ENCODE data around the gene LIPT2. TPM values are rescaled to one million over a fixed set of nuclear protein-coding genes. Genes with fewer than 3 reads are reported as not detected.

Gene LIPT2
- total RNA-seq, 4 donors from 2014 or later = 2.2 to 4.7 (median 3.4) TPM

- ATAC-seq (ENCODE audit: low FRiP score) = peak; percentile 64
- TF ChIP-seq CTCF (IDR thresholded peaks at IDR 0.05) = no peak
- DNase-seq (ENCODE audit: low spot score) = peak; percentile 45
Measured at GRCh38 chr11:74466916-74467885, 26.3 kb downstream of the LIPT2 start, which contains the start of gene KCNE3. KCNE3 (minus strand) TSS chr11:74467549; CDS start chr11:74457563, 9,986 bp downstream.

GRCh38 chr11:74465291-74465708, 28.2 kb downstream of the LIPT2 start:
- DNase-seq (ENCODE audit: low spot score) (no peak), ATAC-seq (ENCODE audit: low FRiP score) (no peak)
- TF ChIP-seq CTCF (IDR thresholded peaks at IDR 0.05) = no peak

- no peak for TF ChIP-seq CTCF (IDR thresholded peaks at IDR 0.05)
- DNase-seq (ENCODE audit: low spot score) (no peak), ATAC-seq (ENCODE audit: low FRiP score) (no peak)
Measured at GRCh38 chr11:74464746-74465145, 28.8 kb downstream of the LIPT2 start.

- DNase-seq (ENCODE audit: low spot score) (no peak), ATAC-seq (ENCODE audit: low FRiP score) (no peak)
- no peak for TF ChIP-seq CTCF (IDR thresholded peaks at IDR 0.05)
Measured at GRCh38 chr11:74463216-74463615, 30.3 kb downstream of the LIPT2 start.

GRCh38 chr11:74462631-74463030, 30.9 kb downstream of the LIPT2 start:
- no peak for TF ChIP-seq CTCF (IDR thresholded peaks at IDR 0.05)
- no peak for ATAC-seq (ENCODE audit: low FRiP score)
- DNase-seq (ENCODE audit: low spot score) = no peak

- TF ChIP-seq CTCF (IDR thresholded peaks at IDR 0.05) = no peak
- ATAC-seq (ENCODE audit: low FRiP score) (peak; percentile 64), DNase-seq (ENCODE audit: low spot score) (no peak)
Measured at GRCh38 chr11:74462009-74462408, 31.5 kb downstream of the LIPT2 start.
